Inflammatory macrophage treated with lipopolysaccharide for 4 hours (primary cell): Measurements from ENCODE around the gene F8.

ENCODE experiments used
- DNase-seq: peaks from one replicate; pipeline ENCODE4 v3.0.0-alpha.2; 2020

Gene F8

DNA sequence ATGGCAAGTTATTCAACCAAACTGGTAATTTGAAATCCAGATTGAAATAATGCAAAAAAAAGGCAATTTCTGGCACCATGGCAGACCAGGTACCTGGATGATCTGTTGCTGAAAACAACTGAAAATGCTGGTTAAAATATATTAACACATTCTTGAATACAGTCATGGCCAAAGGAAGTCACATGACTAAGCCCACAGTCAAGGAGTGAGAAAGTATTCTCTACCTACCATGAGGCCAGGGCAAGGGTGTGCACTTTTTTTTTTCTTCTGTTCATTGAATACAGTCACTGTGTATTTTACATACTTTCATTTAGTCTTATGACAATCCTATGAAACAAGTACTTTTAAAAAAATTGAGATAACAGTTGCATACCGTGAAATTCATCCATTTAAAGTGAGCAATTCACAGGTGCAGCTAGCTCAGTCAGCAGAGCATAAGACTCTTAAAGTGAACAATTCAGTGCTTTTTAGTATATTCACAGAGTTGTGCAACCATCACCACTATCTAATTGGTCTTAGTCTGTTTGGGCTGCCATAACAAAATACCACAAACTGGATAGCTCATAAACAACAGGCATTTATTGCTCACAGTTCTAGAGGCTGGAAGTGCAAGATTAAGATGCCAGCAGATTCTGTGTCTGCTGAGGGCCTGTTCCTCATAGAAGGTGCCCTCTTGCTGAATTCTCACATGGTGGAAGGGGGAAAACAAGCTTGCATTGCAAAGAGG is 212.4 kb downstream of the F8 start:
- DNase-seq: no peak

DNA sequence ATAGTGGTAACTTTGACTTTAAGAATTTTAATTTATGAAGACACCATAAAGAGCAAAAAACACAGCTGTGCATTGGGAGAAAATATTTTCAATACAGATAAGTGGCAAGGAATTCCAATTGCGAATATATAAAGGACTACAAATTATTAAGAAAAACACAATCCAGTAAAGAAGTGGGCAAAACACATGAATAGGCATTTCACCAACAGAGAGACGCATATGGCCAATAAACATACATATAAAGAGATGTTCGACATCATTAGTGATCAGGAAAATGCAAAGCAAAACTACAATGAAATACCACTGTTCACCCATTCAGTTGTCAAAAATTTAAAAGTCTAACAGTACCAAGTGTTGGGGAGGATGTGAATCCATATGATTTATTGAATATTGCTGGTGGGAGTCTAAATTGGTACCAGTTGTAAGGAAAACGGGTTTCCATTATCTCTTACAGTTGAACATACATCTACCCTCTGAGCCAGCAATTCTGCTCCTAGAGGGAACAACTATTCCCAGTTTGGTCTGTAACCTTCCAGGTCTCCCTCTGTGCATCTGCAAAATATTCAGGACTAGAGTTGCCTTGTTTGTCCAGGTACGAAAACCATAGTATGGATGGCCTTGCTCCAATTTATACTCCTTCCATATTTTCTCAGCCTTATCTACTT is 215.6 kb downstream of the F8 start:
- DNase-seq: no peak

DNA sequence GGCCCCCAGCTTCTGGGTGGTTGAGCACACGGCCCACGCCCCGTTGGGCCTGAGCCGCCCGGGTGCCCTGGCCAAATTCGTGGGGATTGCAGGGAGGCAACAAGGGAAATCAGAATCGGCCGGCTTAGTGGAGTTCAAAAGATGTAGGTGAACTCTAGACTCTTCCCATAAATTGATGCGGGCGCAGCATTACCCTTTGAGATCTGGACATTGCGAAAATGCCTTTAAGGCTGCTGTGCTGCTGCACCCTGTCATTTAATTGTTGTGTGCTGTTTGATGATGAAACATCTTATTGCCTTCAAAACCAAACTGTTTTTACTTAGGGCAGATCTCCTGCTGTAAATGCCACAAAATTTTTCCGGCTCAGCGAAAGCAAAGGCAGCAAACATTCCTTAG is 216.8 kb downstream of the F8 start:
- no peak for DNase-seq

DNA sequence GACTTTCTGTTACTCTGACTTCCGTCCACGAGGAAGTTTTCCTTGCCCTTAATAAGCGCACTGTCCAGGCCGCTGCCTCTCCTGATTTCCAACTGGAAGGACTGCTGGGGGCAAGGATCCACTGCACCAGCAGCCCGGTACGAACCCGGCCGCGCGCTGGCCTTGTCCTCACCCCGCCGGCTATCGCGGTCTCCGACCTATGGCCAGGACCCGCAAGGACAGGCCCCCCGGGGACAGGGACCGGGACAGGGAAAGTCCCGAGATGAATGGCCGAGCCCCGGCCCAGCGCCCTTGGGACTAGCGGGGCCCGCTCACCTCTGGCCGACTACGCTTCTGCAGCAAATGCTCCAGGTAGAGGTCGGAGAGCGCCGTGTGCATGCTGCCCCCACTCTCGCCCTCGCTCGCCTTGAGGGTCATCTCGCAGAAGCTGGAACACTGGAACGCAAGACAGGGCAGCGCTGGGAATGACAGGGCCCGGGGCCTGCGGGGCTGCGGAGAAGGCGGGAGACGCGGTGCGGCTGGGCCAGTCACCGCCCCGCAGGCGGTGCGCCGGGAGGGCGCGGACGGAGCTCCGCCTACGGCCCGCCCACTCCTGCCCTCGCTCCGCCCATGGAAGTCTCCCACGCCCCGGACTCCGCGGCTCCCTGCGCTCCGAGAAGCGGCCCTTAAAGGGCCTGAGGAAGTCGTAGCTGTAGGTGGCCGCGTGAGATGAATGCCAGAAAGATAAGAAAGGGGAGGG is 217.4 kb downstream of the F8 start, which contains the start of gene MPP1:
MPP1 (minus strand) TSS at position 529 of the 739 bp plus-strand sequence; CDS start at position 417, 112 bp downstream.
- DNase-seq: peak; percentile 77

DNA sequence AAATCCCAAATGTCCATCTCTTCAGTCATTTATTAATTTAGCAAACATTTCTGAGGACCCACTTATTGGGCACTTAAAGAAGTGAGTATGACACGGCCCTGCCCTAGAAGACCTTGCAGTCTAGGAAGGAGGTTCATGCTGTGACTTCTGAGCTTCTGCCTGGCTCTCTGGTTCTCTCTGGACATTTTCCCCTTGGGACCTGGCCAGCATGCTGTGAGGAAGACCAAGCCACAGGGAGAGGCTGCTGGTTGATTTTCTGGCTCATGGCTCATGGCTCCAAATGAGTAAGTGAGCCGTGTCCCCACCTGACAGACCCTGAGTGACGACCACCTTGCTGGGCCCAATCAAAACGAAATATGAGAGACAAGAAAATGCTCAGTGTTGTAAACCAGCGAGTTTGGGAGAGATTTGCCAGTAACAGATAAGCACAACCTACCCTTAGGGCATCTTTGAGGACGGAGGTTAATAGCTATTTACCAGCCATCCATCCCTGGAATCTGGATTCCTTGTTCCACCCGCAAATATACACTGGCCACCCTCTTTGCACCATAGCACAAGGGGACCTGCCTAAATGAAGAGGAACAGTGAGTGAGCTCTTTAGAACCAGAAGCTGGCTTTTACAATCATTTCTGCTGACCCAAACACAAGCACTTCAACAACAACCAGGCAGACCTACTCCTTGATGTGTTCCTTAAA is 218.1 kb downstream of the F8 start:
- no peak for DNase-seq

DNA sequence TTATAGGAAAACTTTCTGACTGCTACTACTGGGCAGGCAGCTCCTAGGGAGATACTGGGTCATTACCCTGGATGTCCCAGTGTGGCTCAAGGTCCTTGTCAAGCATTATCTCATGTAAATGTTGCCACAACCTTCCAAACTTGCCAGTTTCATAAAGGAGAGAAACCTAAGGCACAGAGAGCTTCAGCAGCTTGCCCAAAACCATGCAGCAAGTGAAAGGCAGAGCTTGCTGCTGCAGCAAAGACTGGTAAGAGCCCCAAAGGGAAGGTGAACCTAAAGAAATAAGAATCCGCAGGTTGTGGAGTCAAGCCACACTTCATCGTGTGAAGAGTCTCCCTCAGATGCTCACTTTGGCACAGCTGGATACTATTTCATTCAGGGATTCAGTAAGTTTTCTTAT is 219.6 kb downstream of the F8 start:
- peak; percentile 56 for DNase-seq

DNA sequence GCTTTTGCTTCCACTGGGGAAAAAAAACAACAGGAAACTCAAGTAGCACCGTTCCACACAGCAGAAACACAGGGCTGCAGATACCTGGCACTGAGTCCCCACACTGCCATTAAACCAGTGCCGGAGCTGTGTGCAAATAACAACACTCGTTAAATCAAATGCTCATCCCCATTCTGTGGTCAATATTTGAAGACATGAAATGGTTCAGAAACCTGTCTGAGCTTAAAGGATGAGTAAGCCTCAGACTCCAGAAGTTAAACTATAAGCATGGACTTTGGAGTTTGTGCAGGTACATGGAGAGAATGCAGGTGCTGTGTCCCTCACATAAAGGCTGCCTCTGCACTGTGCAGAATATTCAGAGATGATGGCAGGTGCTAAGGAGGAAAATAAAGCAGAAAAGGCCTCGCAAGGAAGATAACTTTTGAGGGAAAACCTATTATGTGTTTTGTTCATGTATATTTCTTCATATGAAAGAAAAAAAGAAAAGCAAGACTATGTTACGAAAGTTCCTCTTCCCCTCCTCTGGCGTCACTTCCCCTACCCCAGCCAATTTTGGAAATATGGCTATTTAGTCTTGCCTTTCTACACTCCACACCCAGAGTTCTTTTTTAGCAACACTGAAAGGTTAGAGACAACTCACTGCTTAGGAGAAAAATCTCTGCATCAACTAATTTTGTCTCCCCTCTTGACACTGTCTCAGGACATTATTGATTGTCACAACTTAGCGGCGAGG is 221.9 kb downstream of the F8 start:
- peak; percentile 77 for DNase-seq

DNA sequence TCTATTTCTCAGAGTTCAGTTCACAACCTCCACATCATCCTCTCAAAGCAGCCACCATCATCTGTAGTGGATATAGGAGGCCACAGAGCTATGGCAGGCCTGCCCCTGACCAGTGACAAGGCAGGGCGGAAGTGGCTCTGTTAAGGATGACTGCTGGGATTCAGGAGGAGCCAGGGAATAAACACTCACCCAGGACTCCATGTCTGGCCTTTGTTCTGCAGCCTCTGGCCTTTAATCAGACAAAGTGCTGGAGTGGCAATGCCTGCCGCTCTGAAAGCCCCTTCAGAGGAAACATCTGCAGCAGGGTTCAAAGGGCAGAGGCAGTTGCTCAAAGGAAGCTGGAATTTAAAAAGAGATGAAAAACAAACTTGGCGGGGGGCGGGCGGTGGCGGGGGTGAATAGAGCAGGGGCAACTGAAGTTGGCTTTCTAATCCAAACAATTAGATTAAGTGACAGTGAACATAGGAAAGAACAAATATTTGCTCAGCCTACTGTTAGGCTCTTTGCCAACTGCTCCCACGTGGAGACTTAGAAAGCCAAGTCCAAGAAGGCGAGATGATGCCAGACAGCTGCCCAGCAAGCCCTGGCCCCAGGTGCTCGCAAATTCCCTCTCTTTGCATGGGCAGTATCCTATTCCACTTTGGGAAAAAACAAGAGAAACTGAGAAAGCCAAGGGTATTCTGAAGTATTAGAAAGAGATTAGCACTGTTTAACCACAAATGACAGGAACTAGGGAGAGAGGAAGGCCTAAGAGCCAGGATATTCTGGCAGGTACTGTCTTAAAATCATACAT is 222.8 kb downstream of the F8 start:
- no peak for DNase-seq

DNA sequence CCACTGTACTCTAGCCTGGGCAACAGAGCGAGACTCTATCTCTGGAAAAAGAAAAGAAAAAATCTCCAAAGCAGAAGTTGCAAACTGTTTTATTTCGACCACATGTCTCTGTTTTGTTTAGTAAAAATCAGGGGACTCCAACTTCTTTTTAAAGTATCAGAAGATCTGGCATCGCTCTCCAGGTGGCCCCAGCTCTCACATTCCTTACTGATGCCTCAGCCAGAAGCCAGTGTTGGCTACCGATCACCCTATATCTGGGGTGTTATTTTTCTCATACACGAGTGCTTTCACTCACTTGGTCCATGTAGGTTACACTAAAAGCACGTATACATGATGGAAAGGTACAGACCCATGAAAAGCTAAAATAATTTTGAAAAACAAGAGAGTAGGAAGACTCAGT is 225.5 kb downstream of the F8 start:
- no peak for DNase-seq

DNA sequence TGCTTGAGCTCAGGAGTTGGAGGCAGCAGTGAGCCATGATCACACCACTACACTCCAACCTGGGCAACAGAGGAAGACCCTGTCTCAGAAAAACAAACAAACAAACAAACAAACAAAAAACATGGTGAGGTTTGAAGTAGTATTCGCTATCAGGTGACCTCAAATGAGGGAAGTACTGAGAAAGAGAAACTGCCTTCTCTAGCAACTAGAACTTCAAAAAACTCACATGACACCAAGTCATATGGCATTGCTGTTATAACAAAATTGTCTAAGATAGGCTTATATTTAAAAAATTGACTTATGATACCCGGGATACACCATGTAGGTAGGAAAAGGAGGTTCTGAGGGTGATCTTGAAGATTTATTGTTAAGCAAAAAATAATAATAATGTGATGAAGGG is 227.5 kb downstream of the F8 start:
- peak; percentile 74 for DNase-seq

DNA sequence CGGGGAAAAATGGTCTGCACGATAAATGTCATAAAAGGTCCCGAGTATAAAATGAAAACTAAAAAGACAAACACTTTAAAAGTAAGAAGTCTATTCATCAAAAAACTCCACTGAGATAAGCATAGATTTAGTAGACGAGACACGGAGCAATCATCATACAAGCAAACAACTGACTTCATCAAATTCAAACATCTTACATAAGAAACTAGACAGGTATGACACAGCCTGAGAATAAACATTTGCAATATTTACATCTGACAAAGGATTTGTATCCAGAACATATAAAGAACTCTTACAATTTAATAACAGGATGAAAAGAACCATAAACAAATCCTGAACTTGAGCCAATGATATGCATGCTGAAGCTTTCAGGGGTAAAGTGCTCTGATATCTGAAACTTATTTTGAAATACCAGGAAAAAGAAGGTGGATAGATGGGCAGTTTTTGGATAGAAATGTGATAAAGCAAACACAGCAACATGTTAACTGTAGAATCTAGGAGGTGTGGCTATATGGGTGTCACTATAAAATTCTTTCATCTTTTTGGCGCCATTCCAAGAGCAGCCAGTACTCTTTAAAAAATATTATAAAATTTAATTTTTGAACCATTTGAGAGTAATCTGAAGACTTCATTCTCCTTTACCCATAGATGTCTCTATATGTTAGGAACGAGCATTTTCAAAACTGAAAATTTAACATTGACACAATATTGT is 229.3 kb downstream of the F8 start:
- no peak for DNase-seq

DNA sequence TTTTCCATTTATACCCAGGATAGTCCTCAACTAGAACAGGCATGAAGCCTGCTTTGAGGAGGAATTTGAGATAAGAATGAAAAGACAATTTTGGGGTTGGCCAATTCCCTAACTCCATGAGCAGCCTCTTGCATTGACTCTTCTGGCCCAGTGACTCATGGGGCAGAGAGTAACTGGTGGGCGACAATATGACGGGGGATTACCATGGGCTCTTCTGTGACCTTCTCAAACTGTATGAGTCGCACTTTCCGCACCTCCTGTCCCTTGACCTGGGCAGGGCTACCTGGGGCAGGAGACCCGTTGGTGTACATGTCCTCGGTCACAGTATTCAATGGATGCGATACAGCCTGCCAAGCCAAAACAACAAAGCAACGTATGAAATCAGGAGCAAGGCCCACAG is 230.6 kb downstream of the F8 start:
- no peak for DNase-seq

DNA sequence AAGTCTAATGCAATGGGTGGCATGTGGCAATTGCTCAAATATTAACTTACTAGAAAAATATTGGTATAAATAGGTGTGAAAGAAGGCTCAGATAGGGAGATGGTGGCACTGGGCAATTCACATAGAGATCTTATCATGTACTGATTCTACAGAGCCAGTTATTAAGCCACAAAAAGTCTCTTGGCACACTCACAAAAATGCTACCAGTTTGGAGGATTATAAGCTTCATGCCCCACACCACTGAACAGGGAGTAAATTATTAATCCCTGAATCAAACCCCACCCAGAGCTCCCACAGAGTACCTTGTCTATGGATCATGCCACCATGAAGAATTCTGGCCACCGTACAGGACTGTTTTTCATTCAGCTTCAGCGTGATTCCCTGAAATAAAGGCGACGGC is 231.1 kb downstream of the F8 start:
- DNase-seq: no peak
